ENCODE data around the gene FAAP20.

Gene FAAP20, protein sequence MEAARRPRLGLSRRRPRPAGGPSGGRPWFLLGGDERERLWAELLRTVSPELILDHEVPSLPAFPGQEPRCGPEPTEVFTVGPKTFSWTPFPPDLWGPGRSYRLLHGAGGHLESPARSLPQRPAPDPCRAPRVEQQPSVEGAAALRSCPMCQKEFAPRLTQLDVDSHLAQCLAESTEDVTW

DNA sequence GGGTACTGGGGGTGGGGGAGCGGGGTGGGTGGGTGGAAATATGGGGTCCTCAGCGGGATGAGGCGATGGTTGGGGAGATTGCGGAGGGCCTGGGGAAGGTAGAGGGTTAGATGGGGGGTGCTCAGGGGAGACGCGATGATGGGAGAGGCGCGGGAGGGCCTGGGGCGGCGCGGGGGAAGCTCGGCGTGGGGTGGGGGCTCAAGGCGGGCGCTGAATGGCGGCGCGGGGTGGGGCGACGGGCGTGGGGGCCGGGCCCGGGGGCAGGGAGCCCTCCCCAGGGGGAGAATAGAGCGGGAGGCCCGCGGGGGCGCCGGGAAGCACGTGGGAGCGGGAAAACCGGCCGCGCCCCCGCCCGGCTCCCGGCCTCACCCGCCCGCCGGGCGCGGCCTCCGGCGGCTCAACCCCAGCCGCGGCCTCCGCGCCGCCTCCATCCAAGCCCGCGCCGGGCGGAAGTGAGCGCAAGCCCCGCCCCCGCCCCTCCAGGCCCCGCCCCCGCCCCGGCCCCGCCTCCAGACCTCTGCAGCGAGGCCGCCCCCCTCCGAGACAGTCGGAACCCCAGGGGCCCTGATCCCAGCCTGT is at the start of gene FAAP20:
Gene FAAP20, minus strand, starts transcription at position 454 of the 579 bp plus-strand sequence. Its CDS starts 23 bp downstream, at position 431.
- DNase-seq: peak; percentile 61

DNA sequence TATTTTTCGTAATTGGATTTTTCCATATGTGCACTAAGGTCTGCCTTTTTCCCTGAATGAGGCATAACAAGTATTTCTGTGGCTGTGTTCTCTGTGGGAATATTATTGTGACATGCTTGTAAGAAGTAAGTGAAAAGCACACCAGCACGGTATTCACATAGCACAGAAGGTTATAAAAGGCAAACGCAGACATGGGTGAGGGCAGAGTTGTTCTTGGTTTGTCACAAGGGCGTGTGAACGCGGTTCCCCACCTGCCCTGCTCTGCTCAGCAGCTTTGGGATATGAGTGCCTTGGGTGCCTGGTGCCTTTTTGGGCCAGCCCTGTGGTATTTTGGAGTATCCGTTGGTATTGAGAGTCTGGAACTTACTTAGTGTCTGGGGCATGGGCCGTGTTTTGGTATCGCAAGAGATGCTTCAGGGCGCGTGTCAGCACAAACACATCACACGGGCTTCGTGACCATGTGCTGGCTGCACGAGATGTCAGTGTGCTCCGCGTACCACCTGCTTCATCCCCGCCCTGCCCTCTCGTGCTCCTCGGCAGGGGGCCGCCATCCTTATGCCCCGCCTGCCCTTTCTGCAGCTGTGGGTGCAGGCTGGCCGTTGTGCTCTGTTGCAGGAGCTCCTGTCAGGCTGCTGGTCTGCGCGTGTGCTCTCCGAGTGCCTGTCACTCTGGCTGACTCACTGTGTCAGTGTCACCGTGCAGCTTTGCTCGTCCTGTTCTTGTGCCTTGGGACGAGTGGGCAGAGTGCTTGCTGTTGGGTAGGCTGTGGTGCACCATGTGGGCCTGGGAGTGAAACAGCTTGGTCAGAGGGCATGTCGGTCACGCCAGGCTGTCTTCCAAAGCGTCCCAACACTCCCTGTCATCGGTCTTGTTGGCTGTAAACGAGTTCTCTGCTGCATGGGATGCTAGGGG is 48.5 kb upstream of the FAAP20 start:
- no peak for DNase-seq

DNA sequence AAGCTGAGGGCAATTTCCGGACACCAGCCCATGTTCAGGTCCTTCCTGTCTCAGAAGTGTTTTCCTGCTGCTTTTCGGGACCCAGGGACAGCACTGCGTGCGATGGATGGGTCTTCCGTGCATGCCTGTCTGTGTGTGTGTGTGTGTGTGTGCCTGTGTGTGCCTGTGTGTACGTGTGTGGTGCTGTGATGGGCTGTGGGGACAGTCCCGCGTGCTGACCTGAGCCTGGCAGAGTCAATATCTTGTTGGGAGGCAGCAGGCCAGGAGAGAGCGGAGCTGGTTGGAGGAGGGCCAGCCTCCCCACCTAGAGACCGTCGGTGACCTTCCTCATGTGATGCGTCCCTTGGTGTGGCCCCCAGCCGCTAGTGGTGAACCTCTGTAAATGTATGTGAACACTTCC is 47.2 kb upstream of the FAAP20 start:
- no peak for DNase-seq

DNA sequence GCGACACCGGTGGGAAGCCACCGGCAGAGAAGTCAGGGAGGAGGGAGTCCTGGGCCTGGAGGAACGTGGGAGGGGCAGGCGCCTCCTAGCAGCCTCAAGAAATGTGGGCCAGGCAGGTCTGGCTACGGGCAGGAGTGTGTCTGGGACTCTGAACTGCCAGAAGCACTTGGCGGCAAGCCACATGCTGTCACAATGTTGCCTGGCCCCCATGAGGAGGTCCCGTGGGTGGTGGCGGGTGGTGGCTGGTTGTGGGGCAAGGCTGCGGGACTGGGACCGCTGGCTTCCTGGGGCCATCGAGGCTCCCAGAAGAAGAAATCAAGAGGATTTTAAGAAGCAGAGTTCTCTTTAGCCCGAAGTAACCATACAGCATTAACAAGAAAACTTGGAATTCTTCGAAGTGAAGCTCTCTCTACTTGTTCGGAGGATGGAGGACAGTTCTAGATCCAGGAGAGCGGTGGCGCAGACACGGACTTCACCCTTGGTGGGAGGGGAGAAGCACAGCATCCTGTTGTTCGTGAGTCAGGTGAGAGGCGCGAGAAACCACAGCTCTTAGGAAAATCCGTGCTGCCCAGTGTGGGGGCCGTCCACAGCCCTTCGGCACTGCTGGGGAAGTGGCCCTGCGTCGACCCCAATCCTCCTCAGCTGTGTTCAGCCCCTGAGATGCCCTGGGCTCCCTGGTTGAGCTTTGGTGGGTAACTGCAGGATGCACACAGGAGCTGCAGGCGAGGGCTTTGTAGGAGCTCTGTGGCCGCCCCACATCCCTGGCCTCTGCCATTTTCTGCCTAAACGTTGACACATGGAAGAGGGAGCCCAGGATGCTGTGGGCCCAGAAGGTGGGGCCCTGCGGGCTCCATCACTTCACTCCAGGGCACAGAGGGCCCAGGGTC is 45.9 kb upstream of the FAAP20 start:
- DNase-seq: no peak

DNA sequence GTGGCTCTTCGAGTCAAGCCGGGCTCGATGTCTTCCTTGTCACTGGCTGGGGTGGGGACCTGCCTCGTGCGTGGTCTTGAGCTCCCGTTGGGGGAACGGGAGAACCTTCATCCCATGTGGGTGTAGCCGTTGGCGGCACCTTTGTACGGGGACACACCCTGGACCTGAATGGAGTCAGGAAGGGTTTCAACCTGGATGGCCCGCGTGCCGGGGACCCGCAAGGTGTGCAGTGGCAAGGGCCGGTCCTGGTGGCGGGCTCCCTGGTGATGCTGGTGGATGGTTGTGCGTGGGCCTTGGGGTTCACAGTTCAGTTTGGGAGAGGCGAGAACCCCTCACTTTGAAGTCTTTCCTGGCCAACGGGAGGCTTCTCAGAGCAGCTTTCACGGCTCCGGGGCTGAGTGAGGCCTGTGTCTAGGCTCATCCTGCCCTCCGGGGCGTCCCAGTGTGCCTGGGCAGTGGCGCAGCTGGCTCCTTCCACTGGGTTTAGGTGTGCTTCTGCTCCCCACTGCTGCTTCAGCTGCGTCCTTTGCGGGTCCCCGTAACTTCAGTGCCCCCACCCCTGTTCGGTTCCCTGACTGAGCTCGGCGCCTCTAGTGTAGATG is 44.9 kb upstream of the FAAP20 start:
- no peak for DNase-seq

DNA sequence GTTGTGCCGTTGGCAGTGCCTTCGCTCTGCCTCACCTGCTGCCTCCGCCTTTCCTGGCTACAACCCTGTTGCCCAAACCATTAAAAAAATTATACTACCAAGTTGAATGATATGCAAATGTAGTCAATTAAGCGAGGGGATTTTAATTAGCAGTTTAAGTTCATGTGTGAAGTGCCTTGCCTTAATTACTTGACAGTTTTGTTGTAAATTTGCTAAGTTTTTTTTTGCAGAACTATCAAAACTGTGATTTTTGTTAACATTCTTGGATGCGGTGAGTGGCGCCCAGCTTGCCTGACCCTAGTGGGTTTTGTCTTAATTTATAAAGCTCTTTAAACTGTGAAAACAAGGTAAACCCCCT is 44.4 kb upstream of the FAAP20 start:
- no peak for DNase-seq

DNA sequence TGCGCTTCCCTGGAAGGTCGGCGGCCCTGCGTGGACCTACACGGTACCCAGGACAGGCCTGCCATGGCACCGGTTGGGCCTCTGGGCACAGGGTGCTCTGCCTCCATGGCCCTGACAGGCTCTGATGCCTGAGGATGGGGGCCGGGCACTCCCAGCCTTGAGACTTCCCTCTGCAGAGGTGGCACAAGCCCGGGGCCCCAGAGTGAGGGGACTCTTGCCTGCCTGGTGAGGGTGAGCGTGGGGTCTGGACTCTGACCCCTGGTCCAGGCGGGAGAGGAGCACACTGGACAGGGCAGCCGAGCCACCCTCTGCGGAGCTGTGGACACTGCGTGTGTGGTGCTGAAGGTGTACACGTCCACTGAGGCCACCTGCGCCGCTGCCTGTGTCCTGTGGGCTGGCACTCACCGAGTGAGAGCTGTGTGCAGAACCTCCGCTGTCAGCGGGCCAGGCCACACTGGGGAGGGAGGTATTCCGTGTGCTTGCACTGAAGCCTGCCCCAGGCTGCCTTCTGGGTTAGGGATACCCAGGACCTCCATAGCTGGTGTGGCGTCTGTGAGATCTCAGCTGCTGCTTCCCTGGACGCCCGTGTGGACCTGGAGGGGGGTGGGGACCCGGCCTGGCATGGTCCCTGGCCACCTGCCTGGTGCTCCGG is 43.9 kb upstream of the FAAP20 start:
- no peak for DNase-seq

DNA sequence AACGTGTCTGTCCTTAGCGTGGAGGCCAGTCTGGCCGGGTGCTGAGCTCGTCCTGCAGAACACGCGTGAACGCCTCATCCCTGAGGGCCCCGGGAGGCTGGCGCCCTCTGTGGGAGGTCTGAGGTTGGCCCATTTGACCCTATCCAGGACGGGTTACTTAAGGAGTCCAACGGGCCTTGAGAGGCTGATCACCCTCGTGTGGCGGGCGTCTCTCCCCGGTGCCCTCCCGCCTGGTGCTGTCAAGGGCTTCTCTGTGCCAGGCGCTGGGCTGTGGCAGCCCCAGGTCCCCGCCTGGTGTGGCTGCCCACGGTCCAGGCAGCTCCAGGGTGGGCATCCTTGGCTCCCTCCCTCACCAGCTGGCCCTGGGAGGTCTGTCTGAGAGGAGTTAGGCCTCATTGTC is 43.2 kb upstream of the FAAP20 start:
- DNase-seq: no peak

DNA sequence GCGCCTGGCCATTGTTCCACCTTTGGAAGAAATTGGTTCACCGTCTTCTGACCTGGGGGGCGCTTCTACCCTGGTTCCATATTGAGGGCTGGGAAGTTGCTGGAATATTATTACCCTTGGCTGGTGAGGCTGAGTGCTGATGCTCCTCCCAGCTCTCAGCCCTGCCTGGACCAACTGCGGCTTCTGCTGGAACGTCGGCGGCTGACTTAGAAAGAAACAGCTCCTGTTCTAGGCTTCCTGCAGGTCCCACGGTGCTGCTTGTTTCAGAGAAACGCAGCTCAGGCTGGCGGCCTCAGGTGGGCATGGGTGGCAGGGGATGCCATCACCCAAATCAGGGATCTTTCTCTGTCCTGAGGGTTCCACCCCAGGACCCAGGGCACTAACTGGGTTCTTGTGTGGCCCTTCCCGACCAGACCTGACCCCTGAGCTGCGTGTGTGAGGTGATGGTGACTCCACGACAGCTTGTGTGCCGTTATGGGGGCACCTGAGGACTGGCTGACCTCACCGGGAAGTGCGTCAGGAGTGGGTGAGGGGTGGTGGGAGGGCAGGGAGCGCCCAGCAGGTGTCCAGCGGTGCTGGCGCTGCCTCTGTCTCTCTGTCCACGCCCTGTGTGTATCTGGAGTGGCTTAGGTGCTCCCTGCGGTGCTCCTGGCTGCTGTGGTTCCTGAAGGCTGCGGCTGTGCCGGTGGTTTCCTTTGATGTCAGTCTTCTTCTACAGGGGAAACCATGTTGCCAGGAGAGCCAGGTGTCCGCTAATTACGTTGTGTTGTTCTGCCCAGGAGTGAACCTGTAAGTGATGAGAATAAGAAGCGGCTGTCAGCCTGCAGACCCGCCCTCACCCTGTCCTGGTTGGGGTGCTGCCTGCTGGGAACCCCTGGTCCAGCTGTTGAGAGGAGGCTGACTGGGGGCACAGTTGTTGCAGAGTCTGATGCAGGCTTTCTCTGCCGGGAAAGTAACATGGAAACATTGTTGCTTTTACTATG is 42.4 kb upstream of the FAAP20 start:
- DNase-seq: peak; percentile 89

DNA sequence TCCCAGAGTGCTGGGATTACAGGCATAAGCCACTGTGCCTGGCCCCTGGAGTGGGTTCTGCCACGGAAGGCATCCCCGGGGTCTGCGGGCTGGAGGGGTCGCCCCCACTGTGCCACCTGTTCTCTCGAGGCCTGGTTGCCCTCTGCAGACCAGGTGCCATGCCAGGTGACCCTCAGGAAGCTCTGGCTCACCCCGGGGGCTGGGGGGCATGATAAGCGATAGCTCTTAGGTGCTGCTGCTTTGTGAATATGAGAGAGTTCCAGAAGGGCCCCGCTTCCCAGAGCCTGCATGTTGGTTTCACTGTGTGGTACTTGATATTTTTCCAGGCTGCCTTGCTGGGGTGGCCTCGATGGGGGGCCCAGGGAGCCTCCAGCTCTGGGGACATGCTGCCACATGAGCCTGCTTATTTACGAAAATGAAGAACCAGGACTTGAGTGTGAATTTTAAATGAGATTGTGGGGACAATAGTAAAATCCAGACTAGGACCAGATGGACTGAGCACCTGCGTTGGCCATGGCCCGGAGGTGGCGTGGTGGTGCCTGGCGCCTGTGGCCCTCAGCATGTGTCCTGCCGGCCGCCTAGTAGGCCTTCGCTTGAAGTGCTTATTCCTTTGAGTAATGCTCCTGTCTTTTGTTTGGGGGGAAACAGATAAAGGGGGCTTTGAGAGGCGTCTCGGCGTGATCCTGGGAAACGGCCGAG is 40.9 kb upstream of the FAAP20 start:
- no peak for DNase-seq

DNA sequence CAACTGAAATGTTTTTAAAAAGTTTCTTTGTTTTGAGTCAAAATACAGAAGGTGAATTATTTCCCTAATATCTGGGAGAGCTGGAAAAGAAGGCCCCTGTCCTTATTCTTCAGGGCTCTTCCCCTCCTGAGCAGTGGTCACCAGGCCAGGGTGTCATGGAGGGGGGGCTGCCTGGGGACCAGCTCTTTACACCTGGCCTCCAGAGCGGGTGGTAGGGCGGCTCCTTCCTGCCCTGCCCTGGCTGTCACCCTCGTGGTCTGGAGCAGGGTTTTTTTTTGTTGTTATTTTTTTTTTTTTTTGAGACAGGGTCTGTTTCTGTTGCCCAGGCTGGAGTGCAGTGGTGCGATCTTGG is 40.2 kb upstream of the FAAP20 start:
- no peak for DNase-seq

DNA sequence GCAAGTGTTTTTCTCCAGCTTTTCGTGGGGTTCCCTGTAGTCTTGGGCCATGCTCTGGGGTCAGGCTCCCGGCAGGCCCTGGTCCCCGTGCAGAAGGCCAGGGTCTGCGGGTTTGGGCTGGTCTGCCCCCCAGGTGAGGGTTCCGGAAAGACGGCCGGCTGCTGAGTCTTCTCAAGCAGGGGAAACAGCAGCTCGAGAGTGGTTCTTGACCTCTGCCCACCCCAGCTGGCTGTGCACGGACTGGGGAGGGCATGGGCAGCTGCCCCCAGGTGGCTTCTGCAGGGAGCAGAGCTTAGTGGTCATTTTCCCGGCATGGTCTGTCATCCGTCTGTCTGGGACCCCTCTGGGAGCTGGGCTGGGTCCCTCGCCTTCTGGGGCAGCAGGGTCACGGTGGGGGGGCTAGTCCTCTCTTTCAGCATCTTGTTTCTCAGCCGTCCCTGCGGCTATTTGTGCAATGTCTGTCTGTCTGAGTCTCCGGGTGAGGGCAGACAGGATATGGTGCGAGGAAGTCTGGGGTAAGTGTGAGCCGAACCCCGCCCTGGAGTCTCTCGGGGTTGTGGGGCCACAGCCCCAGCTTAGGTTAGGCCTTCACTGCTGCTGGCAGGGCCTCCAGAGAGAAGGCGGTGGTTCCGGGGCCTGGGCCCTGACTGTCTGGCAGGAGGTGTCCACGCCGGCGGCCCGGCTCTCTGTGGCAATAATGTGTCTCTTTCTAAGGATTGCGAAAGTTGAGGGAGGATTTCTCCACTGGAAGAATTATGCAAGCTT is 39.6 kb upstream of the FAAP20 start:
- DNase-seq: no peak

DNA sequence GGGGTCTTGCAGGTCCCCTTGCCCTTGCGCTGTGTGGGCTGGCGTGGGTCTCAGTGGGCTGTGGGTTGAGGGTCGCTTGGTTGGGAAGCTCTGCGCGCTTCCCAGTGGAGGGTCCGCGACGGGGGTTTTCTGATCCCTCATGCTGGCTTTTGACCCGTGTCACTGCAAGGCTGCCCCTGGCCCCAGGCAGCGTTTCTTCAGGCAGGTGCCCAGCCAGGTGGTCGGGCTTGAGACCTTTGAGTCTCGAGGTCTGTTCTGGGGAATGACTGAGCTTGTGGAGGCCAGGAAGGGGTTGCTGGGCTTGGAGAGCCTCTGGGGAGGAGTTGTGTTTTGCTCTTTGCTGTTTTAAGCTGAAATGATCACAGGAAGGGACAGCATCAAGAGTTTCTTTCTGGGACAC is 38.9 kb upstream of the FAAP20 start:
- DNase-seq: no peak

DNA sequence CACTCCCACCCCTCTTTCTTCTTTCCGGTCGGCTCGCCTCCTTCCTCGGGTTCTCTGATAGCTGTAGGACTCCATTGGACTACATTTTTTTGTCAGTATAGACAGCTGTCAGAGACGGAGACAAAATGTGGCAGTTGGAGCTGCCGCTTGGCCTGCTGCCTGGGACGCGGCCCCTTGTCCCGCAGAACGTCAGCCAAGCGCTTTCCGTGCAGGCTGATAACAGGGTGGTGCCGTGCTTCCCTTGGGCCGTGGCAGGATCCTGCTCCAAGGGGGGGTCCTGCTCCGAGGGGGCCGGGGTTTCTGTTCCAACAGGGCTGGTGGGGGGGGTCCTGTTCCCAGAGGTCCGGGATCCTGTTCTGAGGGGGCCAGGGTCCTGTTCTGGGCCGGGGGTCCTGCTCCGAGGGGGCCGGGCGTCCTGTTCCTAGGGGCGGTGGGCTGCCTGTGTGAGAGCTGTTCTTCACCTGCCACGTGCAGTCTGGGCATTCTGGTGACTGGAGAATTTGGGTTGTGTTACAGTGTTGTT is 38.4 kb upstream of the FAAP20 start:
- DNase-seq: no peak

DNA sequence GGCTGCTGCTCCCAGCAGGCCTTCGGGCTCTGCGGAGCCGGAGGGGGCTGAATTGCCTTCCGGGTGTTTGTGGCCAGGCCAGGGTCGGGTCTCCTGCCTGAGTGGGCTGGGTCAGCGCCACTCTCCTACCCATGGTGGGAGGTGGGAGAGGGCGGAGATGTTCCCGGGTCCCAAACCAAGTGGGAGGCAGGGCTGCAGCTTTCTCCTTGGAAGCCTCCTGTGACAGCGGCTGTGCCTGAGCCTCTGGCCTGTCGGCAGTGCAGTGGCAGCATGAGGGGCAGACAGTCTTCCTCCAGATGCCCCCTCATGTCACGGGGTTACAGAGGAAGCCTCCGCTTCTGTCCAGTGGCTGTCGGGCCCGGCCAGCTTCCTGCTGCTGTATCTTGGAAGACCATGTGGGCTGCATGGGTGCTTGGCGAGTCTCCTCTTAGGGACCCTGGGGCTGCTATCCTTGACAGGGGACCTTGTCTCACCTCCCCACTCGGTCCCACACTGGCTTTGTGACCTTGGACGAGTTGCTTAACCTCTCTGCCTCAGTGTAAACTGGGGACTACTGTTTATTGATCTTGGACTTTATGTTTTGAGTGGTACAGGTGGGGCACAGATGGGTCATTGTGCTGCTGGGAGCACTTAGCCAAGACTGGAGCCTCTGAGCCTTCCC is 37.8 kb upstream of the FAAP20 start:
- no peak for DNase-seq

DNA sequence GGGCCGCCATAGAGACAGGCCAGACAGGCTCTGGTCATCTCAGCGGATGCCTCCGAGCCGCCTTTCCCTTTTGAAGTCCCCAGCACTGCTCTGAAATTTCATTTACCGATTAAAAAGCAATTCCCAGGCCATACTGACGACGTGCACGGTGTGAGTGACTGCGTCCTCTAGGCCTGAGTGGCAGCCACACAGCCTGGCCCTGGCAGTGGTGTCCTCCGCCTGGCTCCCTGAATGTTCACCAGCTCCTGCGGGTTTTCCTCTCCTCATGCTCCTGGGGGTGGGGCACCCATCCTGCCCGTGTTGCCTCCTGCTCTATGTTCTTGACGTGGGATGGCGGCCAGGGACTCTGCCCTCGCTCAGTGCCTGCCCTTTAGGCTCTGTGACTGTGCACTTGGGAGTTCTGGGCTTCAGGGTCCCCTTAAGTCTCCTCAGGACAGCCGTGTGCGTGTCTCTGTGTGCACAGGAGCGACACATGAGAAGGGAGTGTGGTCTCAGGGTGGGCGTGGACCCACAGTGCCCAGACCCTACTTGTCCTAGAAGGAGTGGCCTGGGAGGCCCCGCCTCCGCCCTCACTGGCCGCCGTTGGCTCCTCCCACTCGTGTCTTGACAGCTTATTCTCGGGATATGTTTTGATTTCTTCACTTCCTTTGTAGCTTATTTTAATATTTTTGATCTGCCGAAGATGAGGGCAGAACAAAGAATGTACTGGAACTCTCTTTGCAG is 37.1 kb upstream of the FAAP20 start:
- DNase-seq: no peak

DNA sequence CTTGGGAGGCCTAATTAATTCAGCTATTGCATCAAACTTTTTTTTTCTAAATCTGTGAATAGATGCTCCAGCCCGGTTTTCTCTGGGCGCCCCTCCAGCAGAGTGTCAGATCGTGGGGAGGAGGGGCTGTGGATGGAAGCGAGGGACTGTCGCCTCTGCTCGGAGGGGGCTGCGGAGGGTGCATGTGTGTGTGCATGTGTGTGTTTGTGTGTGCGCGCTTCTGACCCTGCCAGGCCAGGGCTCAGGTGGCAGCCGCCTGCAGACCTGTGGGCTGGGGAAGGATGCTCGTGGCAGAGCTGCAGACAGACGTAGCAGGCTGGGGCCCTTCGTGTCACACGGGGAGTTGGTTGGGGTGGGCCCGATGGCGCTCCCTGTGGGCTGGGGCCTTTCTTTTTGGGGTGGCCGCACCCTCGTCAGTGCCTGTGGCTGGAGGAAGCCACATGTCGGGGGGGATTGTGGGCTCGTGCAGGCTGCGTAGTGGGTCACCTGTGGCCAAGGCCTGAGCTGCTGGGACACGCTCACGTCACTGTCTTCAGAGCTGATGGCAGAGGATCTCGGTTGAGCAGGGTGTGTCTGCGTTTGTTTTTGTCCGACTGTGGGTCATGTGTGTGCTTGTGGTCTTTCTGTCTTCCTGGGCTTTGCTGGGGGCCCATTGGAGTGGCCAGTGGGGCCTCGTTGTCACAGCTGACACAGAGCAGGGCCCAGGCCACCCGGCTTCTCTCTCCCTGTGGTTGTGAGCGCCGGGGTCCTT is 36.4 kb upstream of the FAAP20 start:
- DNase-seq: no peak
